Spleen (tissue), 11 donors: ENCODE measurements around the gene SERBP1. TPM values are rescaled to one million over a fixed set of nuclear protein-coding genes. Genes with fewer than 3 reads are reported as not detected.

ENCODE experiments used
- DNase-seq: peaks from one replicate; pipeline ENCODE4 v3.0.0-alpha.2; 2020
- H3K27ac ChIP-seq, 8 donors: fragments of 200-600 bp; sonication (generic) in 7 of 8; 1 replicate in 4 of 8; 2 replicates in 4 of 8; pipeline versions ENCODE4 v1.5.0 to v1.8.0; 2016 to 2021; ENCODE audit warnings: inconsistent platforms in 4 of 8, mild to moderate bottlenecking in 4 of 8, moderate library complexity in 1 of 8
- H3K27me3 ChIP-seq, 7 donors: fragments of 200-600 bp; sonication (generic) in 6 of 7; replicated peaks in 1 of 7; 1 replicate in 4 of 7; 2 replicates in 3 of 7; pipeline versions ENCODE4 v1.5.0 to v1.8.0; 2016 to 2021; ENCODE audit warnings: inconsistent platforms in 3 of 7, mild to moderate bottlenecking in 1 of 7
- H3K36me3 ChIP-seq, 6 donors: fragments of 200-600 bp; sonication (generic) in 5 of 6; 1 replicate in 4 of 6; 2 replicates in 2 of 6; pipeline versions ENCODE4 v1.5.0 to v1.8.0; 2016 to 2021; ENCODE audit warnings: inconsistent platforms in 2 of 6
- H3K4me1 ChIP-seq, 6 donors: fragments of 200-600 bp; sonication (generic) in 5 of 6; 1 replicate in 3 of 6; 2 replicates in 3 of 6; pipeline versions ENCODE4 v1.5.0 to v1.8.0; 2016 to 2021; ENCODE audit warnings: inconsistent platforms in 3 of 6
- H3K4me3 ChIP-seq, 8 donors: fragments of 200-600 bp; sonication (generic) in 7 of 8; 1 replicate in 4 of 8; 2 replicates in 4 of 8; pipeline versions ENCODE4 v1.5.0 to v1.8.0; 2016 to 2021; ENCODE audit warnings: inconsistent platforms in 4 of 8, mild to moderate bottlenecking in 4 of 8, moderate library complexity in 2 of 8
- H3K9me3 ChIP-seq, 8 donors: fragments of 200-600 bp; sonication (generic) in 7 of 8; 1 replicate in 4 of 8; 2 replicates in 4 of 8; pipeline versions ENCODE4 v1.5.0 to v1.8.0; 2016 to 2021; ENCODE audit warnings: inconsistent platforms in 4 of 8
- CTCF ChIP-seq, 11 experiments: fragments of 200-600 bp in 7 of 11; fragments of 450-650 bp in 4 of 11; sonication (generic) in 4 of 11; IDR thresholded peaks in 8 of 11; conservative IDR thresholded peaks in 3 of 11; 1 replicate in 7 of 11; 2 replicates in 4 of 11; pipeline versions ENCODE4 v1.4.0 to v1.8.0; 2016 to 2021; ENCODE audit warnings: antibody characterized with exemption in 11 of 11, inconsistent platforms in 4 of 11, mild to moderate bottlenecking in 1 of 11
- POLR2A ChIP-seq, 3 donors: fragments of 450-650 bp; IDR thresholded peaks; one replicate each; pipeline ENCODE4 v1.5.1; 2017; ENCODE audit warnings: antibody characterized with exemption in 3 of 3, mild to moderate bottlenecking in 1 of 3
- POLR2AphosphoS5 ChIP-seq, 3 donors: sonication (generic); formaldehyde crosslinking; IDR thresholded peaks; one replicate each; pipeline ENCODE4 v1.5.1; 2017; ENCODE audit warnings: antibody characterized with exemption in 3 of 3
- WGBS, 5 donors: extraction: QIAGEN DNeasy Blood & Tissue Kit in 3 of 5; methylation state at CpG; one replicate each; pipeline versions ENCODE4 v1.1.5 to v1.1.7; 2013 to 2018; 5-methylcytosine and 5-hydroxymethylcytosine counted together
- intact Hi-C: fragments of 100-400 bp; cut with DNase I; formaldehyde crosslinking; loops from one replicate; pipeline ENCODE4 v1.15.0; 2023; ENCODE audit warnings: low total_unique reads
- polyA plus RNA-seq, 3 donors: library from polyadenylated mRNA; stranded (reverse); fragments of 200-250 nt; gene quantifications; one replicate each; pipeline ENCODE4 v1.2.1, GENCODE V29; 2013
- total RNA-seq, 7 donors: library from RNA; depleted of rRNA in 3 of 7; stranded (reverse); fragments of >200 nt in 3 of 7; fragmentation: NEBNext Ultra II Directional in 4 of 7; extraction: Animal tissue kit (Norgen Biotek cat#: 25700) in 4 of 7; gene quantifications; one replicate each; pipeline versions ENCODE4 v1.1.0 to v1.2.1, GENCODE V29; 2016 to 2021
- donor health status: healthy with polysubstance abuse.
- donor health status: DM: no; HTN: no; CAD: no; lungs with moderate emphysema.
- donor health status: DM: no; HTN: no; CAD: no.
- donor health status: Bipolar disorder and iron deficiency.
- donor health status: healthy.
- donor health status: DM: no; HTN: no; CAD: no.
- donor health status: DM: yes; HTN: yes; CAD: no.

SERBP1 gene
- total and polyA plus RNA-seq, 10 donors, result 82.9 to 200 (median 124) TPM

GRCh38 chr1:67408148-67408547 lies 22.1 kb downstream of the SERBP1 start:
- WGBS, 5 donors, result 89 to 100% (median 96%) methylated on average over 1 of the region's 1 CpG

GRCh38 chr1:67407498-67407897 lies 22.7 kb downstream of the SERBP1 start:
- Histone ChIP-seq H3K4me3 (no peak overlapping the region), H3K9me3 (no peaks in the 10 kb centered on the region), H3K27ac (no peak overlapping the region), H3K4me1 (no peaks in the 10 kb centered on the region), H3K27me3 (no peaks in the 10 kb centered on the region), H3K36me3 (peaks cover 0 to 40% (median 25%) of the 10 kb centered on the region in 6 donors)
- 86 to 94% (median 93%) methylated on average over 5 of the region's 5 CpGs for WGBS, 5 donors
- DNase-seq, result no peak
- intact Hi-C loops, result no loop called here
- TF ChIP-seq CTCF (IDR thresholded peaks at IDR 0.05 in 8 of 11, conservative IDR thresholded peaks at IDR 0.05 in 3 of 11), result no peak
- TF ChIP-seq POLR2A (IDR thresholded peaks at IDR 0.05), result no peak
- no peak for TF ChIP-seq POLR2AphosphoS5 (IDR thresholded peaks at IDR 0.05)

More at GRCh38 chr1:67408148-67408547, 22.1 kb downstream of the SERBP1 start:
- DNase-seq, result no peak
- Histone ChIP-seq H3K4me3 (no peak overlapping the region), H3K27me3 (no peaks in the 10 kb centered on the region), H3K27ac (no peak overlapping the region), H3K4me1 (no peaks in the 10 kb centered on the region), H3K36me3 (peaks cover 0 to 46% (median 29%) of the 10 kb centered on the region in 6 donors), H3K9me3 (no peaks in the 10 kb centered on the region)
- intact Hi-C loops, result no loop called here
- TF ChIP-seq CTCF (IDR thresholded peaks at IDR 0.05 in 8 of 11, conservative IDR thresholded peaks at IDR 0.05 in 3 of 11) (no peak), POLR2A (IDR thresholded peaks at IDR 0.05) (no peak), POLR2AphosphoS5 (IDR thresholded peaks at IDR 0.05) (no peak)

- H3K36me3 ChIP-seq, result peaks cover 0 to 22% (median 7%) of the 10 kb centered on the region in 6 donors
- no peak overlapping the region for H3K4me3 ChIP-seq
- 73 to 84% (median 78%) methylated on average over 3 of the region's 3 CpGs for WGBS, 5 donors
- intact Hi-C loops, result no loop called here
- no peaks in the 10 kb centered on the region for H3K9me3 ChIP-seq
- H3K27ac ChIP-seq, result peak overlapping the region in 1 of 8 donors; percentile 3
- DNase-seq, result no peak
- TF ChIP-seq POLR2A (IDR thresholded peaks at IDR 0.05) (no peak), POLR2AphosphoS5 (IDR thresholded peaks at IDR 0.05) (peak in 1 of 3 donors; percentile 17), CTCF (IDR thresholded peaks at IDR 0.05 in 8 of 11, conservative IDR thresholded peaks at IDR 0.05 in 3 of 11) (no peak)
- H3K27me3 ChIP-seq, result no peaks in the 10 kb centered on the region
- H3K4me1 ChIP-seq, result no peaks in the 10 kb centered on the region
These were observed 24.5 kb downstream of the SERBP1 start for GRCh38 chr1:67405473-67406245.

GRCh38 chr1:67404212-67404620 lies 26.0 kb downstream of the SERBP1 start:
- no peak overlapping the region for H3K4me3 ChIP-seq
- no peak overlapping the region for H3K27ac ChIP-seq
- 81 to 94% (median 84%) methylated on average over 5 of the region's 5 CpGs for WGBS, 5 donors
- TF ChIP-seq CTCF (IDR thresholded peaks at IDR 0.05 in 8 of 11, conservative IDR thresholded peaks at IDR 0.05 in 3 of 11) (no peak), POLR2AphosphoS5 (IDR thresholded peaks at IDR 0.05) (peak in 1 of 3 donors; percentile 35), POLR2A (IDR thresholded peaks at IDR 0.05) (no peak)
- H3K36me3 ChIP-seq, result peaks cover 0 to 9% (median 0%) of the 10 kb centered on the region in 6 donors
- H3K27me3 ChIP-seq, result no peaks in the 10 kb centered on the region
- no peak for DNase-seq
- no peaks in the 10 kb centered on the region for H3K4me1 ChIP-seq
- no peaks in the 10 kb centered on the region for H3K9me3 ChIP-seq
- intact Hi-C loops, result no loop called here
